Measurements from ENCODE around the gene KRTAP10-9.

GRCh38 chr21:44666401-44667320 is 39.8 kb downstream of the KRTAP10-9 start, which contains the start of gene KRTAP12-2:
- TF ChIP-seq CTCF (IDR thresholded peaks at IDR 0.05) = no peak
- no peak for TF ChIP-seq POLR2A (IDR thresholded peaks at IDR 0.05)
